Thyroid gland (tissue), 4 donors: Measurements from ENCODE around the gene MRPL41.

Source experiments
- CTCF ChIP-seq, 6 experiments: fragments of 200-600 bp in 3 of 6; fragments of 450-650 bp in 3 of 6; sonication (generic) in 3 of 6; IDR thresholded peaks; one replicate each; pipeline ENCODE4 v1.5.1; 2016 to 2019; ENCODE audit warnings: antibody characterized with exemption in 6 of 6, mild to moderate bottlenecking in 2 of 6, inconsistent platforms in 1 of 6, moderate library complexity in 1 of 6
- POLR2A ChIP-seq, 2 donors: fragments of 450-650 bp; IDR thresholded peaks; one replicate each; pipeline ENCODE4 v1.6.1; 2017; ENCODE audit warnings: antibody characterized with exemption in 2 of 2, mild to moderate bottlenecking in 2 of 2, moderate library complexity in 1 of 2

DNA sequence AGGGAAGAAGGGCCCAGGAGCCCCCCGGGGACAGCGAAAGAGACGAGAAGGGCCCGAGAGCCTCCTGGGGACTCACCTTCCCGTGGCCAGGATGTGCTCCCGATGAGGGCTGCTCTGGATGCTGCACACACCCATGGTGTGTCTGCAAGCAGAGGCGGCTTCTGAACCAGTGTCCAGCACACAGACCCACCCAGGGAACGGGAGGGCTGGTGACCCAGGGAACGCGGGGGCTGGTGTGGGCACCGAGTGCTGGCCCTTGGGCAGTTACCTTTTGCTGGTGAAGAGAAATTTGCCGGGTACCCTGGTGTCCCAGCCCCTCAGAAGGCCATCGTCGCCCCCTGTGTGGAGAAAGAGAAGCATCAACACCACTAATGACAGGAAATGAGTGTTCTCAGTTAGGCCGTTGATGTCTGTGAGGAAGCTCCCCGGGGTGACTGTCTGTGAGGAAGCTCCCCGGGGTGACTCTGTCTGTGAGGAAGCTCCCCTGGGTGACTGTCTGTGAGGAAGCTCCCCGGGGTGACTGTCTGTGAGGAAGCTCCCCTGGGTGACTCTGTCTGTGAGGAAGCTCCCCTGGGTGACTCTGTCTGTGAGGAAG, 13.2 kb downstream of the MRPL41 start:
- TF ChIP-seq CTCF (IDR thresholded peaks at IDR 0.05) = no peak
- no peak for TF ChIP-seq POLR2A (IDR thresholded peaks at IDR 0.05)
